NOMO-1 (cell line): ENCODE data around the gene CNTN2.

Experiments used
- DNase-seq, 2 experiments: peaks; one replicate each; lab custom pipeline; 2025; ENCODE audit not compliant: unreplicated experiment in 2 of 2; lab: John Stamatoyannopoulos, UW

The CNTN2 gene

GRCh38 chr1:205069371-205070125 is 26.5 kb downstream of the CNTN2 start:
- DNase-seq: no peak

- DNase-seq: no peak
Measured at GRCh38 chr1:205071028-205071409, 28.0 kb downstream of the CNTN2 start.

GRCh38 chr1:205071801-205072200 is 28.8 kb downstream of the CNTN2 start:
- DNase-seq: no peak

- DNase-seq: no peak
Measured at GRCh38 chr1:205072286-205072685, 29.3 kb downstream of the CNTN2 start.

GRCh38 chr1:205072881-205073280 is 29.9 kb downstream of the CNTN2 start:
- DNase-seq: no peak

GRCh38 chr1:205073511-205073910 is 30.5 kb downstream of the CNTN2 start:
- no peak for DNase-seq

- no peak for DNase-seq
Measured at GRCh38 chr1:205074084-205074483, 31.1 kb downstream of the CNTN2 start.

- no peak for DNase-seq
Measured at GRCh38 chr1:205074513-205074912, 31.5 kb downstream of the CNTN2 start.

- no peak for DNase-seq
Measured at GRCh38 chr1:205075642-205076155, 32.7 kb downstream of the CNTN2 start.

- DNase-seq: no peak
Measured at GRCh38 chr1:205076245-205076761, 33.3 kb downstream of the CNTN2 start.

GRCh38 chr1:205077158-205077933 is 34.3 kb downstream of the CNTN2 start:
- DNase-seq: no peak

GRCh38 chr1:205077934-205078311 is 34.9 kb downstream of the CNTN2 start:
- DNase-seq: no peak

- DNase-seq: no peak
Measured at GRCh38 chr1:205082431-205082830, 39.4 kb downstream of the CNTN2 start.

GRCh38 chr1:205084360-205084759 is 41.3 kb downstream of the CNTN2 start, which contains the start of gene TMEM81:
Gene TMEM81 (minus strand): TSS chr1:205084460. CDS start chr1:205084320, 140 bp downstream.
- no peak for DNase-seq

GRCh38 chr1:205088341-205088740 is 45.3 kb downstream of the CNTN2 start:
- no peak for DNase-seq

- no peak for DNase-seq
Measured at GRCh38 chr1:205091043-205091740, 48.2 kb downstream of the CNTN2 start.

- no peak for DNase-seq
Measured at GRCh38 chr1:205095422-205095821, 52.4 kb downstream of the CNTN2 start.

- no peak for DNase-seq
Measured at GRCh38 chr1:205098242-205098641, 55.2 kb downstream of the CNTN2 start.

- no peak for DNase-seq
Measured at GRCh38 chr1:205102404-205102803, 59.4 kb downstream of the CNTN2 start.

GRCh38 chr1:205107327-205107726 is 64.3 kb downstream of the CNTN2 start:
- DNase-seq: no peak

GRCh38 chr1:205108464-205108863 is 65.5 kb downstream of the CNTN2 start:
- DNase-seq: no peak
